ENCODE data around the gene SEPTIN7. TPM values are rescaled to one million over a fixed set of nuclear protein-coding genes. Genes with fewer than 3 reads are reported as not detected.

The SEPTIN7 gene
- total RNA-seq, 1 donor from 2014 or later = 157 TPM

DNA sequence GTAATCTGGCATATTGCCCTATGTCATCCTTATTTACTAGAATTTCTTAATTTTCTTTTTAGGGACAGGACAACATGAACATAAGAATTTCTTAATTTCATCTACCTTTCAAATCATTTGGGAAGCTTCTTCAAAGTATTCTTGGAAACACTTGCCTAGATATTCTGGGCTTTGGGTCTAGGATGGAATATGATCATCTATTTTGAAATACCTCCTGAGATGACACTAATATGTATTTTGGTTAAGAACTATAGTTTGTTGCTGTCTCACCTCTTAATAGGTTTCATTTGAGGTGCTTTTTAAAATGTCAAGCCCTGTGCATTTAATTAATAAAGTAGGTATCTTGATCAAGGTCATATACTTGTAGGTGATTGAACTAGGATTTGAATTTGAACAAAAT lies 49.1 kb downstream of the SEPTIN7 start:
- Histone ChIP-seq H3K9ac (ENCODE audit: low read depth in 1 of 3, low read length in 3 of 3) (no peak overlapping the region), H3K4me1 (ENCODE audit: control insufficient read depth in 3 of 3, insufficient read depth in 3 of 3, low read length in 3 of 3) (peaks cover 5 to 13% (median 5%) of the 10 kb centered on the region in 3 donors), H3K27ac (ENCODE audit: low read depth, low read length) (no peak overlapping the region), H3K36me3 (ENCODE audit: control insufficient read depth in 3 of 3, insufficient read depth in 3 of 3, low read length in 3 of 3) (peaks cover 3 to 6% (median 4%) of the 10 kb centered on the region in 3 donors), H3K4me3 (ENCODE audit: low read length in 3 of 3) (no peak overlapping the region), H3K27me3 (ENCODE audit: control insufficient read depth in 3 of 3, insufficient read depth in 3 of 3, low read length in 3 of 3) (no peaks in the 10 kb centered on the region), H3K9me3 (ENCODE audit: control insufficient read depth in 3 of 3, low read length in 3 of 3) (no peaks in the 10 kb centered on the region)

Other genes starting within 250 kb of the SEPTIN7 start
- 19.8 TPM for gene HERPUD2, start 105.9 kb upstream of the SEPTIN7 start, total RNA-seq

Data from skeletal muscle tissue (tissue), 4 donors.